A549 (cell line): ENCODE results near the gene TMX4. TPM values are rescaled to one million over a fixed set of nuclear protein-coding genes. Genes with fewer than 3 reads are reported as not detected.
A peak's percentile ranks its signal among the peaks of the same experiment; 100 is the strongest.

Experiments
- ATAC-seq, 2 experiments: fragments of 200-7000 bp in 1 of 2; fragments of >200 bp in 1 of 2; cut with Nextera tagmentation in 1 of 2; cut with Tn5 transposase in 1 of 2; 3 replicates each; pipeline versions ENCODE4 v1.8.0 to v1.9.1; 2018 to 2020; ENCODE audit warnings: mild to moderate bottlenecking in 1 of 2, moderate library complexity in 1 of 2
- CTCF ChIA-PET: fragments of 300-600 bp; sonication (Branson Sonifier 250); formaldehyde crosslinking; extraction: SDS; loops from one replicate; lab custom pipeline; 2021; ENCODE audit warnings: antibody characterized with exemption, inconsistent platforms; lab: Yijun Ruan, JAX
- POLR2A ChIA-PET: fragments of 350-600 bp; formaldehyde crosslinking; extraction: SDS; loops from one replicate; lab custom pipeline; 2021; ENCODE audit warnings: antibody characterized with exemption, inconsistent platforms; lab: Yijun Ruan, JAX
- DNase-seq, 2 experiments: peaks; one replicate each; pipeline versions ENCODE4 v3.0.0 to v3.0.0-alpha.2; 2011 to 2016; ENCODE audit warnings: low read depth in 1 of 2, low spot score in 1 of 2
- FAIRE-seq: peaks from 2 replicates; lab custom pipeline; 2011; peaks lifted over from hg19 to GRCh38; lab: Jason Lieb, UNC
- H3K27ac ChIP-seq, 2 experiments: fragments of >200 bp; sonication (Bioruptor Twin); formaldehyde crosslinking; 3 replicates each; pipeline ENCODE4 v1.5.1; 2016 to 2017
- H3K4me1 ChIP-seq: fragments of >200 bp; sonication (Bioruptor Twin); formaldehyde crosslinking; 3 replicates; pipeline ENCODE4 v1.6.1; 2016
- H3K4me2 ChIP-seq: fragments of >200 bp; sonication (Bioruptor Twin); formaldehyde crosslinking; 3 replicates; pipeline ENCODE4 v1.6.1; 2016
- H3K4me3 ChIP-seq: fragments of >200 bp; sonication (Bioruptor Twin); formaldehyde crosslinking; 3 replicates; pipeline ENCODE4 v1.5.1; 2016
- H3K9me3 ChIP-seq: fragments of >200 bp; sonication (Bioruptor Twin); formaldehyde crosslinking; 3 replicates; pipeline ENCODE4 v1.6.1; 2016
- ATOH8 ChIP-seq: fragments of 250-450 bp; sonication (Bioruptor Pico); IDR thresholded peaks from 2 replicates; pipeline ENCODE4 v1.5.0; 2020; ENCODE audit warnings: low read depth, mild to moderate bottlenecking, moderate library complexity
- E2F6 ChIP-seq: IDR thresholded peaks from 2 replicates; pipeline ENCODE4 v1.6.1; 2012; ENCODE audit warnings: low read depth, borderline replicate concordance
- ELK1 ChIP-seq: fragments of 150-350 bp; IDR thresholded peaks from 2 replicates; pipeline ENCODE4 v1.6.1; 2014; ENCODE audit warnings: low read depth, mild to moderate bottlenecking, low read length
- ESRRA ChIP-seq: fragments of 150-350 bp; IDR thresholded peaks from 2 replicates; pipeline ENCODE4 v1.6.1; 2014; ENCODE audit warnings: mild to moderate bottlenecking, low read length, borderline replicate concordance
- HES2 ChIP-seq: fragments of >200 bp; sonication (Bioruptor Twin); formaldehyde crosslinking; IDR thresholded peaks from 2 replicates; pipeline ENCODE4 v1.6.1; 2016
- HOXB13 ChIP-seq: fragments of 250-450 bp; sonication (Bioruptor Pico); IDR thresholded peaks from 2 replicates; pipeline ENCODE4 v1.5.0; 2020; ENCODE audit warnings: low read depth, mild to moderate bottlenecking, moderate library complexity
- JUN ChIP-seq, 2 experiments: fragments of >200 bp; sonication (Bioruptor Twin); formaldehyde crosslinking; IDR thresholded peaks; 2 replicates in 1 of 2; 3 replicates in 1 of 2; pipeline ENCODE4 v1.6.1; 2016 to 2017
- JUNB ChIP-seq: fragments of >200 bp; sonication (Bioruptor Twin); formaldehyde crosslinking; IDR thresholded peaks from 2 replicates; pipeline ENCODE4 v1.6.1; 2016
- KDM1A ChIP-seq: fragments of 200-600 bp; sonication (generic); IDR thresholded peaks from 2 replicates; pipeline ENCODE4 v1.6.1; 2016; ENCODE audit warnings: low read depth, mild to moderate bottlenecking
- KDM5A ChIP-seq: fragments of 200-600 bp; sonication (generic); IDR thresholded peaks from 2 replicates; pipeline ENCODE4 v1.6.1; 2016; ENCODE audit warnings: antibody characterized with exemption, mild to moderate bottlenecking
- MAX ChIP-seq: IDR thresholded peaks from 2 replicates; pipeline ENCODE4 v1.6.1; 2012
- MAZ ChIP-seq: fragments of 150-350 bp; IDR thresholded peaks from 2 replicates; pipeline ENCODE4 v1.6.1; 2014; ENCODE audit warnings: antibody characterized with exemption, low read depth, low read length, borderline replicate concordance
- NR3C1 ChIP-seq: fragments of >200 bp; sonication (Bioruptor Twin); formaldehyde crosslinking; IDR thresholded peaks from 3 replicates; pipeline ENCODE4 v1.6.1; 2017
- PHF8 ChIP-seq: fragments of 200-600 bp; sonication (generic); IDR thresholded peaks from 2 replicates; pipeline ENCODE4 v1.6.1; 2016; ENCODE audit warnings: low read depth, mild to moderate bottlenecking, antibody characterized with exemption, moderate library complexity, borderline replicate concordance
- RARB ChIP-seq: fragments of 250-450 bp; sonication (Bioruptor Pico); IDR thresholded peaks from 2 replicates; pipeline ENCODE4 v1.8.0; 2021; ENCODE audit warnings: mild to moderate bottlenecking, moderate library complexity
- SREBF2 ChIP-seq: fragments of 450-650 bp; IDR thresholded peaks from 2 replicates; pipeline ENCODE4 v1.6.1; 2014; ENCODE audit warnings: mild to moderate bottlenecking, moderate library complexity
- TFCP2L1 ChIP-seq: fragments of 250-450 bp; sonication (Bioruptor Pico); IDR thresholded peaks from 2 replicates; pipeline ENCODE4 v1.5.0; 2021; ENCODE audit warnings: mild to moderate bottlenecking
- ZC3H11A ChIP-seq: fragments of 450-650 bp; IDR thresholded peaks from 2 replicates; pipeline ENCODE4 v1.6.1; 2014; ENCODE audit warnings: antibody characterized with exemption, mild to moderate bottlenecking
- ZNF302 ChIP-seq: fragments of 250-450 bp; sonication (Bioruptor Pico); IDR thresholded peaks from 2 replicates; pipeline ENCODE4 v1.9.0; 2021; ENCODE audit warnings: inconsistent platforms, mild to moderate bottlenecking, moderate library complexity
- ZSCAN20 ChIP-seq: fragments of 250-450 bp; sonication (Bioruptor Pico); IDR thresholded peaks from 2 replicates; pipeline ENCODE4 v1.8.0; 2022; ENCODE audit warnings: mild to moderate bottlenecking, moderate library complexity
- WGBS: methylation state at CpG from one replicate; pipeline ENCODE4 v1.1.6; 2017; ENCODE audit errors: missing lambda C conversion rate; 5-methylcytosine and 5-hydroxymethylcytosine counted together
- polyA plus RNA-seq, 4 experiments: library from polyadenylated mRNA; depleted of rRNA in 3 of 4; stranded (reverse); fragments of >200 nt; fragmentation: RNase III in 1 of 4; extraction: RNeasy Plus Mini Kit Qiagen cat#74134 plus additional on column Dnase treatment in 1 of 4; gene quantifications; 2 replicates in 3 of 4; 3 replicates in 1 of 4; pipeline ENCODE4 v1.2.3, GENCODE V29; 2011 to 2017
- TF ChIP-seq, protein P1 (sequence below): fragments of 200-600 bp; sonication (generic); IDR thresholded peaks from 2 replicates; pipeline ENCODE4 v1.6.1; 2016; ENCODE audit warnings: antibody characterized with exemption, mild to moderate bottlenecking, moderate library complexity
- TF ChIP-seq, protein P2 (sequence below): fragments of >200 bp; sonication (Bioruptor Twin); formaldehyde crosslinking; IDR thresholded peaks from 3 replicates; pipeline ENCODE4 v1.5.1; 2016
- TF ChIP-seq, protein P3 (sequence below): fragments of >200 bp; sonication (Bioruptor Twin); formaldehyde crosslinking; IDR thresholded peaks from 3 replicates; pipeline ENCODE4 v1.6.1; 2016
- TF ChIP-seq, protein P4 (sequence below): IDR thresholded peaks from 2 replicates; pipeline ENCODE4 v1.6.1; 2012

TMX4 gene
- polyA plus RNA-seq, 2 of the 4 experiments (the other 2 are of a cell fraction) = 12.4 to 21.1 TPM

- TF ChIP-seq TFCP2L1 (CRISPR knock-in tag) = no peak
- TF ChIP-seq JUN (IDR thresholded peaks at IDR 0.05) = no peak
- TF ChIP-seq ELK1 = no peak
- TF ChIP-seq KDM1A = no peak
- no peak for TF ChIP-seq ESRRA
- TF ChIP-seq PHF8 = no peak
- TF ChIP-seq SREBF2 = no peak
- TF ChIP-seq, protein P1, sequence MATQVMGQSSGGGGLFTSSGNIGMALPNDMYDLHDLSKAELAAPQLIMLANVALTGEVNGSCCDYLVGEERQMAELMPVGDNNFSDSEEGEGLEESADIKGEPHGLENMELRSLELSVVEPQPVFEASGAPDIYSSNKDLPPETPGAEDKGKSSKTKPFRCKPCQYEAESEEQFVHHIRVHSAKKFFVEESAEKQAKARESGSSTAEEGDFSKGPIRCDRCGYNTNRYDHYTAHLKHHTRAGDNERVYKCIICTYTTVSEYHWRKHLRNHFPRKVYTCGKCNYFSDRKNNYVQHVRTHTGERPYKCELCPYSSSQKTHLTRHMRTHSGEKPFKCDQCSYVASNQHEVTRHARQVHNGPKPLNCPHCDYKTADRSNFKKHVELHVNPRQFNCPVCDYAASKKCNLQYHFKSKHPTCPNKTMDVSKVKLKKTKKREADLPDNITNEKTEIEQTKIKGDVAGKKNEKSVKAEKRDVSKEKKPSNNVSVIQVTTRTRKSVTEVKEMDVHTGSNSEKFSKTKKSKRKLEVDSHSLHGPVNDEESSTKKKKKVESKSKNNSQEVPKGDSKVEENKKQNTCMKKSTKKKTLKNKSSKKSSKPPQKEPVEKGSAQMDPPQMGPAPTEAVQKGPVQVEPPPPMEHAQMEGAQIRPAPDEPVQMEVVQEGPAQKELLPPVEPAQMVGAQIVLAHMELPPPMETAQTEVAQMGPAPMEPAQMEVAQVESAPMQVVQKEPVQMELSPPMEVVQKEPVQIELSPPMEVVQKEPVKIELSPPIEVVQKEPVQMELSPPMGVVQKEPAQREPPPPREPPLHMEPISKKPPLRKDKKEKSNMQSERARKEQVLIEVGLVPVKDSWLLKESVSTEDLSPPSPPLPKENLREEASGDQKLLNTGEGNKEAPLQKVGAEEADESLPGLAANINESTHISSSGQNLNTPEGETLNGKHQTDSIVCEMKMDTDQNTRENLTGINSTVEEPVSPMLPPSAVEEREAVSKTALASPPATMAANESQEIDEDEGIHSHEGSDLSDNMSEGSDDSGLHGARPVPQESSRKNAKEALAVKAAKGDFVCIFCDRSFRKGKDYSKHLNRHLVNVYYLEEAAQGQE = no peak
- no peak for TF ChIP-seq JUNB
- TF ChIP-seq ATOH8 (CRISPR knock-in tag) = no peak
- no peak for TF ChIP-seq MAX
- TF ChIP-seq NR3C1 = no peak
- no peak for TF ChIP-seq KDM5A
- no peak for TF ChIP-seq HOXB13
- TF ChIP-seq ZC3H11A = no peak
- FAIRE-seq = no peak
- WGBS = 83% methylated on average over 2 of the region's 2 CpGs
- no peak for ATAC-seq
- POLR2A ChIA-PET = no interaction called here
- H3K4me1 ChIP-seq = peaks cover 28% of the 10 kb centered on the region; the same call in 2 of the 3 replicates
- no peak overlapping the region for H3K27ac ChIP-seq
- H3K4me2 ChIP-seq = no peak overlapping the region
- DNase-seq = no peak
- H3K9me3 ChIP-seq = no peaks in the 10 kb centered on the region
- no peak overlapping the region for H3K4me3 ChIP-seq
- CTCF ChIA-PET = interaction anchor here (1.1 to 6.0 kb wide), 5 partner anchors 12 to 737 kb away, joined by 3 to 48 read pairs (median 5); no protein-coding TSS in a partner anchor
These were observed 35.4 kb downstream of the TMX4 start for GRCh38 chr20:7984192-7984591.

DNA sequence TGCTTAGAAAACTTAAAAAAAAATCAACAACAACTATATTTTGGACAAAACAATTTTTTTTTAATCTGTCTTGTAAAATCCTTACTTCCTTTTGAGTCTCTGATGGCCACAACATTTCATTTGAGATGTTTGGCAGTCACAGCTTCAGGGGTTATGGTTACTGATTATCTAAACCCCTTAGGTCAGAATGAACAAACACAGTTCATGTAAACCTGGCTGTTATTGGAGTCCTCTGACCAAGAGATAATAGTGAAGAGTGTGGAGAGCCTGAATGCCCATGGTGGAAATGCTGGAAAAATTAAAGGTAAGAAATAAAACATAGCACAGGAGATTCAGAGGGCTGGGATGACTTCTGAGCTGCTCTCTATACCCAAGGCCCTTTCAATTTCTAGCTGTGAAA, 38.2 kb downstream of the TMX4 start:
- DNase-seq (no peak), FAIRE-seq (peak; percentile 78), ATAC-seq (peak in 1 of 2 experiments; percentile 37; a peak in 2 of 6 replicates)
- CTCF ChIA-PET = interaction anchor here (2.7 to 6.0 kb wide), 3 partner anchors 14 to 739 kb away, joined by 8 to 48 read pairs (median 14); no protein-coding TSS in a partner anchor
- Histone ChIP-seq H3K4me3 (no peak overlapping the region), H3K4me1 (peaks cover 15% of the 10 kb centered on the region; the same call in 2 of the 3 replicates), H3K27ac (no peak overlapping the region), H3K9me3 (no peaks in the 10 kb centered on the region), H3K4me2 (peak overlapping the region; percentile 27; the same call in 2 of the 3 replicates)
- TF ChIP-seq RARB (CRISPR knock-in tag) = no peak
- TF ChIP-seq ZSCAN20 (CRISPR knock-in tag) = no peak
- no peak for TF ChIP-seq E2F6
- TF ChIP-seq KDM1A = no peak
- TF ChIP-seq MAZ = no peak
- TF ChIP-seq, protein P2, sequence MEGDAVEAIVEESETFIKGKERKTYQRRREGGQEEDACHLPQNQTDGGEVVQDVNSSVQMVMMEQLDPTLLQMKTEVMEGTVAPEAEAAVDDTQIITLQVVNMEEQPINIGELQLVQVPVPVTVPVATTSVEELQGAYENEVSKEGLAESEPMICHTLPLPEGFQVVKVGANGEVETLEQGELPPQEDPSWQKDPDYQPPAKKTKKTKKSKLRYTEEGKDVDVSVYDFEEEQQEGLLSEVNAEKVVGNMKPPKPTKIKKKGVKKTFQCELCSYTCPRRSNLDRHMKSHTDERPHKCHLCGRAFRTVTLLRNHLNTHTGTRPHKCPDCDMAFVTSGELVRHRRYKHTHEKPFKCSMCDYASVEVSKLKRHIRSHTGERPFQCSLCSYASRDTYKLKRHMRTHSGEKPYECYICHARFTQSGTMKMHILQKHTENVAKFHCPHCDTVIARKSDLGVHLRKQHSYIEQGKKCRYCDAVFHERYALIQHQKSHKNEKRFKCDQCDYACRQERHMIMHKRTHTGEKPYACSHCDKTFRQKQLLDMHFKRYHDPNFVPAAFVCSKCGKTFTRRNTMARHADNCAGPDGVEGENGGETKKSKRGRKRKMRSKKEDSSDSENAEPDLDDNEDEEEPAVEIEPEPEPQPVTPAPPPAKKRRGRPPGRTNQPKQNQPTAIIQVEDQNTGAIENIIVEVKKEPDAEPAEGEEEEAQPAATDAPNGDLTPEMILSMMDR = no peak
- no peak for TF ChIP-seq ELK1
- TF ChIP-seq HES2 = no peak
- no peak for TF ChIP-seq NR3C1
- TF ChIP-seq, protein P3, sequence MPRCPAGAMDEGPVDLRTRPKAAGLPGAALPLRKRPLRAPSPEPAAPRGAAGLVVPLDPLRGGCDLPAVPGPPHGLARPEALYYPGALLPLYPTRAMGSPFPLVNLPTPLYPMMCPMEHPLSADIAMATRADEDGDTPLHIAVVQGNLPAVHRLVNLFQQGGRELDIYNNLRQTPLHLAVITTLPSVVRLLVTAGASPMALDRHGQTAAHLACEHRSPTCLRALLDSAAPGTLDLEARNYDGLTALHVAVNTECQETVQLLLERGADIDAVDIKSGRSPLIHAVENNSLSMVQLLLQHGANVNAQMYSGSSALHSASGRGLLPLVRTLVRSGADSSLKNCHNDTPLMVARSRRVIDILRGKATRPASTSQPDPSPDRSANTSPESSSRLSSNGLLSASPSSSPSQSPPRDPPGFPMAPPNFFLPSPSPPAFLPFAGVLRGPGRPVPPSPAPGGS = no peak
- no peak for TF ChIP-seq ZNF302 (CRISPR knock-in tag)
- TF ChIP-seq, protein P4, sequence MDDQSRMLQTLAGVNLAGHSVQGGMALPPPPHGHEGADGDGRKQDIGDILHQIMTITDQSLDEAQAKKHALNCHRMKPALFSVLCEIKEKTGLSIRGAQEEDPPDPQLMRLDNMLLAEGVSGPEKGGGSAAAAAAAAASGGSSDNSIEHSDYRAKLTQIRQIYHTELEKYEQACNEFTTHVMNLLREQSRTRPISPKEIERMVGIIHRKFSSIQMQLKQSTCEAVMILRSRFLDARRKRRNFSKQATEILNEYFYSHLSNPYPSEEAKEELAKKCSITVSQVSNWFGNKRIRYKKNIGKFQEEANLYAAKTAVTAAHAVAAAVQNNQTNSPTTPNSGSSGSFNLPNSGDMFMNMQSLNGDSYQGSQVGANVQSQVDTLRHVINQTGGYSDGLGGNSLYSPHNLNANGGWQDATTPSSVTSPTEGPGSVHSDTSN = no peak
- TF ChIP-seq ZC3H11A = no peak
- no peak for TF ChIP-seq JUNB
- POLR2A ChIA-PET = no interaction called here
